HL-60 (cell line): ENCODE measurements around the gene MROH9.

Source experiments
- DNase-seq, 2 experiments: peaks; one replicate each; pipeline ENCODE4 v3.0.0-alpha.2; 2010 to 2020; ENCODE audit warnings: low read depth in 1 of 2, low spot score in 1 of 2
- H3K27ac ChIP-seq: fragments of 250-450 bp; sonication (Bioruptor Pico); replicated peaks from 2 replicates; pipeline ENCODE4 v1.5.1; 2020; ENCODE audit warnings: mild to moderate bottlenecking, moderate library complexity
- H3K27me3 ChIP-seq: fragments of 250-450 bp; sonication (Bioruptor Pico); 2 replicates; pipeline ENCODE4 v1.5.1; 2021; ENCODE audit warnings: mild to moderate bottlenecking, moderate library complexity; ENCODE audit not compliant: insufficient read depth, poor library complexity, severe bottlenecking
- H3K4me3 ChIP-seq: replicated peaks from 2 replicates; pipeline ENCODE4 v1.5.1; 2011; ENCODE audit warnings: mild to moderate bottlenecking, control low read depth, low read length; ENCODE audit not compliant: insufficient read depth
- GABPA ChIP-seq: IDR thresholded peaks from 2 replicates; pipeline ENCODE4 v1.6.1; 2012; ENCODE audit warnings: low read depth
- POLR2AphosphoS5 ChIP-seq: IDR thresholded peaks from 2 replicates; pipeline ENCODE4 v1.6.1; 2012; ENCODE audit warnings: low read depth
- SPI1 ChIP-seq: IDR thresholded peaks from 2 replicates; pipeline ENCODE4 v1.6.1; 2012; ENCODE audit warnings: low read depth, mild to moderate bottlenecking, borderline replicate concordance
- TF ChIP-seq, protein P1 (sequence below): IDR thresholded peaks from one replicate; pipeline ENCODE4 v1.5.1; 2011; ENCODE audit warnings: low read length, control low read depth, inconsistent platforms; ENCODE audit not compliant: insufficient read depth
- TF ChIP-seq, protein P2 (sequence below): IDR thresholded peaks from 2 replicates; pipeline ENCODE4 v1.6.1; 2012; ENCODE audit warnings: low read depth; ENCODE audit not compliant: insufficient replicate concordance

Gene MROH9

DNA sequence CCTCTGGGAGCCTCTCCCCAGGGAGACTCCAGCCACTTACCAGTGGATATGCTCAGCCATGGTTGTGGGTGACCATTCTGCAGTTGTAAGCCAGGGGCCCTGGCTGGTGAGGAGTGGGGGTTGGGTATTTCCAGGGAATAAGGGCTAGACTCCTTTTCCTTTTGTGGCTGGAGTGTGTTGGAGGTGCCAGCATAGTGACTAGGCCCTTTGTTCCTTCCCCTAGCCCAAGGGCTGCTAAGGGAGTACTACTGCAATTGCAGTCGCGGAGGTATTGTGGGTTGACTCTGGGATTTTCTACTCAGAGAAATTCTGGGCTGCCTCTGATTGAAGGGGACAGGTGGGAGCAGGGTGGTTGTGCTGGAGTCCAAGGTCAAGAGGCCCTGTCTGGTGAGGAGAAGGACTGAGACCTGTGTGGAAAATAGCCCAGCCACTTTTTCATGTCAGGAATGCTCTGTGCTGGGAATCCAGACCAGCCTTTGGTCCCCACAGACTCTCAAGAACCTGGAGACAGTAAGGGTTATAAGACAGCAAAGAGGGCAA, 43.1 kb downstream of the MROH9 start:
- Histone ChIP-seq H3K27ac (no peak overlapping the region), H3K4me3 (no peak overlapping the region), H3K27me3 (no peaks in the 10 kb centered on the region)
- no peak for DNase-seq
- no peak for TF ChIP-seq GABPA
- no peak for TF ChIP-seq SPI1
- no peak for TF ChIP-seq POLR2AphosphoS5
- TF ChIP-seq, protein P1, sequence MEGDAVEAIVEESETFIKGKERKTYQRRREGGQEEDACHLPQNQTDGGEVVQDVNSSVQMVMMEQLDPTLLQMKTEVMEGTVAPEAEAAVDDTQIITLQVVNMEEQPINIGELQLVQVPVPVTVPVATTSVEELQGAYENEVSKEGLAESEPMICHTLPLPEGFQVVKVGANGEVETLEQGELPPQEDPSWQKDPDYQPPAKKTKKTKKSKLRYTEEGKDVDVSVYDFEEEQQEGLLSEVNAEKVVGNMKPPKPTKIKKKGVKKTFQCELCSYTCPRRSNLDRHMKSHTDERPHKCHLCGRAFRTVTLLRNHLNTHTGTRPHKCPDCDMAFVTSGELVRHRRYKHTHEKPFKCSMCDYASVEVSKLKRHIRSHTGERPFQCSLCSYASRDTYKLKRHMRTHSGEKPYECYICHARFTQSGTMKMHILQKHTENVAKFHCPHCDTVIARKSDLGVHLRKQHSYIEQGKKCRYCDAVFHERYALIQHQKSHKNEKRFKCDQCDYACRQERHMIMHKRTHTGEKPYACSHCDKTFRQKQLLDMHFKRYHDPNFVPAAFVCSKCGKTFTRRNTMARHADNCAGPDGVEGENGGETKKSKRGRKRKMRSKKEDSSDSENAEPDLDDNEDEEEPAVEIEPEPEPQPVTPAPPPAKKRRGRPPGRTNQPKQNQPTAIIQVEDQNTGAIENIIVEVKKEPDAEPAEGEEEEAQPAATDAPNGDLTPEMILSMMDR: no peak
- TF ChIP-seq, protein P2, sequence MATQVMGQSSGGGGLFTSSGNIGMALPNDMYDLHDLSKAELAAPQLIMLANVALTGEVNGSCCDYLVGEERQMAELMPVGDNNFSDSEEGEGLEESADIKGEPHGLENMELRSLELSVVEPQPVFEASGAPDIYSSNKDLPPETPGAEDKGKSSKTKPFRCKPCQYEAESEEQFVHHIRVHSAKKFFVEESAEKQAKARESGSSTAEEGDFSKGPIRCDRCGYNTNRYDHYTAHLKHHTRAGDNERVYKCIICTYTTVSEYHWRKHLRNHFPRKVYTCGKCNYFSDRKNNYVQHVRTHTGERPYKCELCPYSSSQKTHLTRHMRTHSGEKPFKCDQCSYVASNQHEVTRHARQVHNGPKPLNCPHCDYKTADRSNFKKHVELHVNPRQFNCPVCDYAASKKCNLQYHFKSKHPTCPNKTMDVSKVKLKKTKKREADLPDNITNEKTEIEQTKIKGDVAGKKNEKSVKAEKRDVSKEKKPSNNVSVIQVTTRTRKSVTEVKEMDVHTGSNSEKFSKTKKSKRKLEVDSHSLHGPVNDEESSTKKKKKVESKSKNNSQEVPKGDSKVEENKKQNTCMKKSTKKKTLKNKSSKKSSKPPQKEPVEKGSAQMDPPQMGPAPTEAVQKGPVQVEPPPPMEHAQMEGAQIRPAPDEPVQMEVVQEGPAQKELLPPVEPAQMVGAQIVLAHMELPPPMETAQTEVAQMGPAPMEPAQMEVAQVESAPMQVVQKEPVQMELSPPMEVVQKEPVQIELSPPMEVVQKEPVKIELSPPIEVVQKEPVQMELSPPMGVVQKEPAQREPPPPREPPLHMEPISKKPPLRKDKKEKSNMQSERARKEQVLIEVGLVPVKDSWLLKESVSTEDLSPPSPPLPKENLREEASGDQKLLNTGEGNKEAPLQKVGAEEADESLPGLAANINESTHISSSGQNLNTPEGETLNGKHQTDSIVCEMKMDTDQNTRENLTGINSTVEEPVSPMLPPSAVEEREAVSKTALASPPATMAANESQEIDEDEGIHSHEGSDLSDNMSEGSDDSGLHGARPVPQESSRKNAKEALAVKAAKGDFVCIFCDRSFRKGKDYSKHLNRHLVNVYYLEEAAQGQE: no peak

DNA sequence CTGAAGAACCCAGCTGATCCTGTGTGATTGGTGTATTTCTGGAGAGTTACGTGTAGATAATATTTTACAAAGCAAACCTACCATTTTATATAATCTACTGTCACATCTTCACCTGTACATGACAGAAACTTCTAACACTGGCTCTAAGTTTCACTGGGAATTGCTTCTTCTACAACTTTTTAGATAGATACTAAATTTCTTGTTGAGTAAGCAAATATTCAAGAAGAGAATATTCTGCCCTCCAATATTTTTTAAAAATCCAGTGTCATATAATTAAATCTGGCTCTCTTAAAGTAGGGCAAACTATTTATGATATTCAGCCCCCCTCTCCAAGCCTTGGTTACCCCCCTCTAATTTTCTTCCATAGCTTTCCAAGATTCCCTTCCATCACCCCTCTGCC, 50.1 kb downstream of the MROH9 start:
- H3K4me3 ChIP-seq: no peak overlapping the region
- no peak for DNase-seq
- H3K27ac ChIP-seq: no peak overlapping the region
- no peak for TF ChIP-seq SPI1
- TF ChIP-seq, protein P1: no peak
- TF ChIP-seq, protein P2: no peak
- no peak for TF ChIP-seq POLR2AphosphoS5
- no peaks in the 10 kb centered on the region for H3K27me3 ChIP-seq

DNA sequence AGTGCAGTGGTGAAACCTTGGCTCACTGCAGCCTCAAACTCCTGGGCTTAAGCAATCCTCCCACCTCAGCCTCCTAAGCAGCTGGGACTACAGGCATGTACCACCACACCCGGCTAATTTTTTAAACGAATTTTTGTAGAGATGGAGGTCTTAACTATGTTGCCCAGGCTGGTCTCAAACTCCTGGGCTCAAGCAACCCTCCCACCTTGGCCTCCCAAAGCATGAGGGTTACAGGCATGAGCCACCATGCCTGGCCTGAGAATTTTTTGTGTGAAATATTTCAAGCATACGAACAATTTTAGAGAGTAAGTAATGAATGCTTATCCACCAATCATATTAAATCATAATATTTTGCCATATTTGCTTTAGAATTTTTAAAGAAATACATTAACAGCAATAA, 51.6 kb downstream of the MROH9 start:
- DNase-seq: no peak
- no peak for TF ChIP-seq GABPA
- TF ChIP-seq, protein P1: no peak
- no peak for TF ChIP-seq SPI1
- TF ChIP-seq POLR2AphosphoS5: no peak
- TF ChIP-seq, protein P2: no peak

More for the DNA sequence above, 51.6 kb downstream of the MROH9 start:
- H3K27ac ChIP-seq: no peak overlapping the region
- H3K27me3 ChIP-seq: no peaks in the 10 kb centered on the region
- no peak overlapping the region for H3K4me3 ChIP-seq
